ENCODE results near the gene WDFY2. TPM values are rescaled to one million over a fixed set of nuclear protein-coding genes. Genes with fewer than 3 reads are reported as not detected.
A peak's percentile ranks its signal among the peaks of the same experiment; 100 is the strongest.

The WDFY2 gene
- total and polyA plus RNA-seq, 2 of the 13 experiments (the other 11 are each of a cell fraction or from before 2014, with no cell fraction given) = 22.6 to 27.0 TPM

DNA sequence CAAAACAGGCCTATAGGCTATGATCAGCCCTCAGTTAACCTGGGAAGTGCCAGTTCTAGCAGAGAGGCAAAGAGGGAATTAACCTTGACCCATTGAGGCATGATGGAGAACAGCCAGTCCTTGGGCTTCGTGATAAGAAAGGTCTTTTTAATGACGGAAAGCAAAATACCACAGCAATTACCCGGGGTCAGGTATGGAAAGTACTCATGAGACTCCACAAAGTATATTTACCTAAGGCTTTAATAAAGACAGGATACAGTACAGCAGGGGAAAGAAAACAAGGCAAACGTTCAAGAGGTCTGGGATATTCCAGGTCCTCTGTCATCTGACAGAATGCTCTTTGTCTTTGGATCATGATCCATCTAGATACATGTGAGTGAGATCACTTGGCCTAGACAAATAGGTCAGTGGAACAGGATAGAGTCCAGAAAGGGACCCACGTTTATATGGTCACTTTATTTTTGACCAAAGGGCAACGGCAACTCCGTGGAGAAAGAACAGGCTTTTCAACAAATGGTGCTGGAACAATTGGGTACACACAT, 52.2 kb downstream of the WDFY2 start (continued):
- TF ChIP-seq SIX4 (CRISPR knock-in tag; IDR thresholded peaks at IDR 0.05) (peak; percentile 59), ZNF251 (CRISPR knock-in tag; IDR thresholded peaks at IDR 0.05) (no peak), SRSF4 (IDR thresholded peaks at IDR 0.05; ENCODE audit: low read depth, low read length, poor library complexity, severe bottlenecking) (no peak), ZSCAN30 (CRISPR knock-in tag; IDR thresholded peaks at IDR 0.05) (0 out of 2 replicates have a peak, but pooled peaks have one; percentile 42), TP53 (CRISPR knock-in tag; conservative IDR thresholded peaks at IDR 0.05) (0 out of 2 replicates have a peak, but pooled peaks have one; percentile 48), ZNF704 (CRISPR knock-in tag; IDR thresholded peaks at IDR 0.05; ENCODE audit: borderline replicate concordance) (no peak), RFX3 (CRISPR knock-in tag; IDR thresholded peaks at IDR 0.05) (no peak), RBM39 (IDR thresholded peaks at IDR 0.05; ENCODE audit: low read depth, low read length, poor library complexity, severe bottlenecking) (no peak), DR1 (CRISPR knock-in tag; IDR thresholded peaks at IDR 0.05) (no peak), ZSCAN29 (CRISPR knock-in tag; conservative IDR thresholded peaks at IDR 0.05) (peak; percentile 98), TCF7 (IDR thresholded peaks at IDR 0.05; ENCODE audit: low read depth) (peak; percentile 68; the same call in 1 of the 2 replicates), ARNTL (CRISPR knock-in tag; IDR thresholded peaks at IDR 0.05) (peak; percentile 92), GATA4 (IDR thresholded peaks at IDR 0.05; ENCODE audit: borderline replicate concordance, low read depth) (peak; percentile 82), ZNF446 (CRISPR knock-in tag; IDR thresholded peaks at IDR 0.05) (no peak)
- TF ChIP-seq, protein P1, sequence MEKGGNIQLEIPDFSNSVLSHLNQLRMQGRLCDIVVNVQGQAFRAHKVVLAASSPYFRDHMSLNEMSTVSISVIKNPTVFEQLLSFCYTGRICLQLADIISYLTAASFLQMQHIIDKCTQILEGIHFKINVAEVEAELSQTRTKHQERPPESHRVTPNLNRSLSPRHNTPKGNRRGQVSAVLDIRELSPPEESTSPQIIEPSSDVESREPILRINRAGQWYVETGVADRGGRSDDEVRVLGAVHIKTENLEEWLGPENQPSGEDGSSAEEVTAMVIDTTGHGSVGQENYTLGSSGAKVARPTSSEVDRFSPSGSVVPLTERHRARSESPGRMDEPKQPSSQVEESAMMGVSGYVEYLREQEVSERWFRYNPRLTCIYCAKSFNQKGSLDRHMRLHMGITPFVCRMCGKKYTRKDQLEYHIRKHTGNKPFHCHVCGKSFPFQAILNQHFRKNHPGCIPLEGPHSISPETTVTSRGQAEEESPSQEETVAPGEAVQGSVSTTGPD (CRISPR knock-in tag; IDR thresholded peaks at IDR 0.05) = peak; percentile 73
- TF ChIP-seq, protein P2, sequence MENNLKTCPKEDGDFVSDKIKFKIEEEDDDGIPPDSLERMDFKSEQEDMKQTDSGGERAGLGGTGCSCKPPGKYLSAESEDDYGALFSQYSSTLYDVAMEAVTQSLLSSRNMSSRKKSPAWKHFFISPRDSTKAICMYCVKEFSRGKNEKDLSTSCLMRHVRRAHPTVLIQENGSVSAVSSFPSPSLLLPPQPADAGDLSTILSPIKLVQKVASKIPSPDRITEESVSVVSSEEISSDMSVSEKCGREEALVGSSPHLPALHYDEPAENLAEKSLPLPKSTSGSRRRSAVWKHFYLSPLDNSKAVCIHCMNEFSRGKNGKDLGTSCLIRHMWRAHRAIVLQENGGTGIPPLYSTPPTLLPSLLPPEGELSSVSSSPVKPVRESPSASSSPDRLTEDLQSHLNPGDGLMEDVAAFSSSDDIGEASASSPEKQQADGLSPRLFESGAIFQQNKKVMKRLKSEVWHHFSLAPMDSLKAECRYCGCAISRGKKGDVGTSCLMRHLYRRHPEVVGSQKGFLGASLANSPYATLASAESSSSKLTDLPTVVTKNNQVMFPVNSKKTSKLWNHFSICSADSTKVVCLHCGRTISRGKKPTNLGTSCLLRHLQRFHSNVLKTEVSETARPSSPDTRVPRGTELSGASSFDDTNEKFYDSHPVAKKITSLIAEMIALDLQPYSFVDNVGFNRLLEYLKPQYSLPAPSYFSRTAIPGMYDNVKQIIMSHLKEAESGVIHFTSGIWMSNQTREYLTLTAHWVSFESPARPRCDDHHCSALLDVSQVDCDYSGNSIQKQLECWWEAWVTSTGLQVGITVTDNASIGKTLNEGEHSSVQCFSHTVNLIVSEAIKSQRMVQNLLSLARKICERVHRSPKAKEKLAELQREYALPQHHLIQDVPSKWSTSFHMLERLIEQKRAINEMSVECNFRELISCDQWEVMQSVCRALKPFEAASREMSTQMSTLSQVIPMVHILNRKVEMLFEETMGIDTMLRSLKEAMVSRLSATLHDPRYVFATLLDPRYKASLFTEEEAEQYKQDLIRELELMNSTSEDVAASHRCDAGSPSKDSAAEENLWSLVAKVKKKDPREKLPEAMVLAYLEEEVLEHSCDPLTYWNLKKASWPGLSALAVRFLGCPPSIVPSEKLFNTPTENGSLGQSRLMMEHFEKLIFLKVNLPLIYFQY (CRISPR knock-in tag; IDR thresholded peaks at IDR 0.05; ENCODE audit: borderline replicate concordance) = 0 out of 2 replicates have a peak, but pooled peaks have one; percentile 29
- TF ChIP-seq, protein P3, sequence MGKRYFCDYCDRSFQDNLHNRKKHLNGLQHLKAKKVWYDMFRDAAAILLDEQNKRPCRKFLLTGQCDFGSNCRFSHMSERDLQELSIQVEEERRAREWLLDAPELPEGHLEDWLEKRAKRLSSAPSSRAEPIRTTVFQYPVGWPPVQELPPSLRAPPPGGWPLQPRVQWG (CRISPR knock-in tag; IDR thresholded peaks at IDR 0.05; ENCODE audit: borderline replicate concordance, low read depth) = no peak

Measured in HepG2 (cell line).